Sigmoid colon (tissue), 7 donors: ENCODE results near the gene GAN. TPM values are rescaled to one million over a fixed set of nuclear protein-coding genes. Genes with fewer than 3 reads are reported as not detected.
A peak's percentile ranks its signal among the peaks of the same experiment; 100 is the strongest.

ENCODE experiments used
- DNase-seq: peaks from one replicate; pipeline ENCODE4 v3.0.0-alpha.2; 2019
- H3K27ac ChIP-seq, 4 donors: fragments of 200-600 bp; sonication (generic); one replicate each; pipeline ENCODE4 v1.5.1; 2016 to 2019; ENCODE audit warnings: mild to moderate bottlenecking in 1 of 4
- H3K27me3 ChIP-seq, 3 donors: fragments of 200-600 bp; sonication (generic); one replicate each; pipeline ENCODE4 v1.5.1; 2019; ENCODE audit warnings: mild to moderate bottlenecking in 1 of 3
- H3K36me3 ChIP-seq, 4 donors: fragments of 200-600 bp; sonication (generic); one replicate each; pipeline ENCODE4 v1.5.1; 2016 to 2019
- H3K4me1 ChIP-seq, 4 donors: fragments of 200-600 bp; sonication (generic); one replicate each; pipeline ENCODE4 v1.5.1; 2017 to 2019
- H3K4me3 ChIP-seq, 4 donors: fragments of 200-600 bp; sonication (generic); one replicate each; pipeline ENCODE4 v1.5.1; 2017 to 2019; ENCODE audit warnings: mild to moderate bottlenecking in 2 of 4, moderate library complexity in 1 of 4
- H3K9me3 ChIP-seq, 4 donors: fragments of 200-600 bp in 3 of 4; sonication (generic) in 3 of 4; one replicate each; pipeline versions ENCODE4 v1.5.1 to v1.6.1; 2013 to 2019
- CTCF ChIP-seq, 4 experiments: fragments of 450-650 bp in 3 of 4; fragments of 200-600 bp in 1 of 4; IDR thresholded peaks; one replicate each; pipeline ENCODE4 v1.5.1; 2016 to 2019; ENCODE audit warnings: antibody characterized with exemption in 4 of 4, mild to moderate bottlenecking in 3 of 4, moderate library complexity in 2 of 4
- EP300 ChIP-seq, 4 donors: sonication (generic); formaldehyde crosslinking; IDR thresholded peaks; one replicate each; pipeline ENCODE4 v1.6.1; 2017; ENCODE audit warnings: antibody characterized with exemption in 4 of 4
- POLR2A ChIP-seq, 2 donors: fragments of 450-650 bp; IDR thresholded peaks; one replicate each; pipeline ENCODE4 v1.6.1; 2016; ENCODE audit warnings: antibody characterized with exemption in 2 of 2, mild to moderate bottlenecking in 2 of 2, moderate library complexity in 2 of 2
- POLR2AphosphoS5 ChIP-seq, 4 donors: sonication (generic); formaldehyde crosslinking; IDR thresholded peaks; one replicate each; pipeline ENCODE4 v1.6.1; 2017; ENCODE audit warnings: antibody characterized with exemption in 4 of 4
- WGBS, 2 donors: extraction: QIAGEN DNeasy Blood & Tissue Kit; methylation state at CpG; one replicate each; pipeline ENCODE4 v1.1.7; 2013; 5-methylcytosine and 5-hydroxymethylcytosine counted together
- intact Hi-C: fragments of 100-400 bp; cut with DNase I; formaldehyde crosslinking; loops from one replicate; pipeline ENCODE4 v1.15.1; 2023
- polyA plus RNA-seq, 3 donors: library from polyadenylated mRNA; stranded (reverse); fragments of 200-250 nt; gene quantifications; one replicate each; pipeline ENCODE4 v1.2.3, GENCODE V29; 2013
- total RNA-seq, 4 donors: library from RNA; depleted of rRNA; stranded (reverse); fragments of >200 nt; gene quantifications; one replicate each; pipeline ENCODE4 v1.1.0, GENCODE V29; 2016
- donor health status: healthy with polysubstance abuse.
- donor health status: Bipolar disorder and iron deficiency.
- donor health status: healthy.

The GAN gene
- total and polyA plus RNA-seq, 7 donors, result 1.2 to 14.7 (median 9.1) TPM

- DNase-seq, result no peak
- Histone ChIP-seq H3K4me1 (peaks cover 0 to 11% (median 10%) of the 10 kb centered on the region in 4 donors), H3K27me3 (no peaks in the 10 kb centered on the region), H3K4me3 (no peak overlapping the region), H3K27ac (peak overlapping the region in 1 of 4 donors; percentile 27), H3K36me3 (peaks cover 0 to 16% (median 0%) of the 10 kb centered on the region in 4 donors), H3K9me3 (peaks cover 0 to under 1% (median 0%) of the 10 kb centered on the region in 4 donors)
- WGBS, 2 donors, result 86 to 91% methylated on average over 7 of the region's 7 CpGs
- intact Hi-C loops, result no loop called here
- TF ChIP-seq POLR2AphosphoS5 (IDR thresholded peaks at IDR 0.05), result no peak
- no peak for TF ChIP-seq POLR2A (IDR thresholded peaks at IDR 0.05)
- TF ChIP-seq CTCF (IDR thresholded peaks at IDR 0.05), result no peak
- TF ChIP-seq EP300 (IDR thresholded peaks at IDR 0.05), result no peak
Observed at GRCh38 chr16:81394416-81394815, 79.7 kb downstream of the GAN start.

DNA sequence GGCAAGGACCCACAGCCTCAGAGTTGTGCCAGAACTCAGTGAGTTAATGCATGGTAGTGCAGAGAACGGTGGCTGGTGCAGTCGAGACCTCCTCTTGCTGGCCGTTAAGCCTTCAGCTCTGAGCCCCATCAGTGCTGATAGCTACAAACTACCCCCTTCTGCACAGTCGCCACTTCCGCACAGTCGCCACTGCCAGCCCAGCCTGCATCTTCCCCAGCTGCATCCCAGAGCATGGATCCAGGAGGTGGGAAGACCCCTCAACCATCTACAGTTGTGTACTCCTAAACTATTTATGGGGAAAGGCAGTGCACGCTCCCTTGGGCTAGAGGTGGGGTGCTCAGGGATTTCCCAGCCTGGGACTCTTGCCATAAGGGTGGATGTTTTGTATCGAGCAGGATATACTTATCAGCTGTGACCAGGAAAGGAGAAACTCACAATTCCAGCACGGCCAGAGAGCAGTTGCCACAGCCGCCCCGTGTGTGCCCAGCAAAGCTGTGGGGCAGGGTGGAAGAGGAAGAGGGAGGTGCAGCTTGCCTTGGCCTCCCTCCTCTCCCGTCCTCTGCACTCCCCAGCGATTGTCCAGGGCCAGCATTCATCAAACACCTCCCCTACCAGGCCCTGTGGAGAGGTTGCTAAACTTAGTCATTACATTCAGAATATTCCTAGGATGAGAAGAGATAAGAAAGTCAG lies 80.3 kb downstream of the GAN start:
- H3K27me3 ChIP-seq, result no peaks in the 10 kb centered on the region
- 54 to 69% methylated on average over 13 of the region's 13 CpGs for WGBS, 2 donors
- intact Hi-C loops, result no loop called here

DNA sequence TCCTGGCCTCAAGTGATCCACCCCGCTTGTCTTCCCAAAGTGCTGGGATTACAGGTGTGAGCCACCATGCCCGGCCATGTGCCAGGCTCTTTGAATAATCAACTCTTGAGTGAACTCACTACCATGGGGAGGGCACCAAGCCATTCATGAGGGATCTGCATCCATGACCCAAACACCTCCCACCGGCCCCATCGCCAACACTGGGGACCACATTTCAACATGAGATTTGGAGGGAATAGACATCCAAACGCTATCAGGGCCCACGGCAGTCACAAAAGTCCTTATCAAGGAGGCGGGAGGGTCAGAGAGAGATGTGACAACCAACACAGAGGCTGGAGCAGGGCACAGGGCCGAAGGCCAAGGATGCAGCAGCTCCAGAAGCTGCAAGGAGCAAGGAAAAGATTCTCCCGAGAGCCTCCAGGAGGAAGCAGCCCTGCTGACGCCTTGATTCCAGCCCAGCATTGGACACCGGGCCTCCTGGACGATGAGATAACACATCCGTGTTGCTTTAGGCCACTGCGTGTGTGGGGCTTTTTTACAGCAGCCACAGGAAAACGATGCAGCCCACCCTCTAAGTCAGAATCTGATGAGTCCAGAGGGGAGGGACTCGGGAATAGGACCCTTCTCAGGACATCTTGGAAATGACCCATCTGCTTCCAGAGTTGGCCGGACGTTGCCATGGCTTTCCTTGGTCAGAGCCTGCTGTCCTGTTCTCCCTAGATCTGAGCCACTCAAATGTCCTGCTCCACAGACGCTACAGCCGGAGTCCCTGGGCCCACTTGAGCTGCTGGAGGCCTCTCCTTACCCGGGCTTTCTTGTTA lies 82.5 kb downstream of the GAN start:
- intact Hi-C loops, result no loop called here
- H3K4me1 ChIP-seq, result peaks cover 0 to 17% (median 10%) of the 10 kb centered on the region in 4 donors
- H3K27ac ChIP-seq, result no peak overlapping the region
- H3K4me3 ChIP-seq, result no peak overlapping the region
- no peak for DNase-seq
- peaks cover 0 to 2% (median under 1%) of the 10 kb centered on the region in 4 donors for H3K9me3 ChIP-seq
- TF ChIP-seq EP300 (IDR thresholded peaks at IDR 0.05) (no peak), POLR2AphosphoS5 (IDR thresholded peaks at IDR 0.05) (no peak), POLR2A (IDR thresholded peaks at IDR 0.05) (no peak), CTCF (IDR thresholded peaks at IDR 0.05) (no peak)
- H3K27me3 ChIP-seq, result no peaks in the 10 kb centered on the region
- WGBS, 2 donors, result 89% methylated on average over 21 of the region's 21 CpGs
- no peaks in the 10 kb centered on the region for H3K36me3 ChIP-seq

More for the DNA sequence above, 80.3 kb downstream of the GAN start:
- TF ChIP-seq POLR2AphosphoS5 (IDR thresholded peaks at IDR 0.05) (no peak), EP300 (IDR thresholded peaks at IDR 0.05) (no peak), CTCF (IDR thresholded peaks at IDR 0.05) (no peak), POLR2A (IDR thresholded peaks at IDR 0.05) (no peak)
- no peak overlapping the region for H3K4me3 ChIP-seq
- H3K9me3 ChIP-seq, result peaks cover 0 to 2% (median under 1%) of the 10 kb centered on the region in 4 donors
- H3K27ac ChIP-seq, result peak overlapping the region in 3 of 4 donors; percentile 24 to 45 (median 27)
- H3K4me1 ChIP-seq, result peaks cover 0 to 11% (median 10%) of the 10 kb centered on the region in 4 donors
- peaks cover 0 to 16% (median 0%) of the 10 kb centered on the region in 4 donors for H3K36me3 ChIP-seq
- DNase-seq, result no peak

GRCh38 chr16:81397879-81398520 lies 83.2 kb downstream of the GAN start:
- H3K27ac ChIP-seq, result no peak overlapping the region
- H3K27me3 ChIP-seq, result no peaks in the 10 kb centered on the region
- TF ChIP-seq EP300 (IDR thresholded peaks at IDR 0.05) (no peak), CTCF (IDR thresholded peaks at IDR 0.05) (no peak), POLR2AphosphoS5 (IDR thresholded peaks at IDR 0.05) (no peak), POLR2A (IDR thresholded peaks at IDR 0.05) (no peak)
- H3K4me1 ChIP-seq, result peaks cover 0 to 17% (median 10%) of the 10 kb centered on the region in 4 donors
- H3K36me3 ChIP-seq, result no peaks in the 10 kb centered on the region
- H3K9me3 ChIP-seq, result peaks cover 0 to 2% (median under 1%) of the 10 kb centered on the region in 4 donors
- WGBS, 2 donors, result 68 to 82% methylated on average over 14 of the region's 14 CpGs
- DNase-seq, result no peak
- intact Hi-C loops, result no loop called here
- no peak overlapping the region for H3K4me3 ChIP-seq
